Endothelial cell (in vitro differentiated cells): ENCODE measurements around the gene SSU72. TPM values are rescaled to one million over a fixed set of nuclear protein-coding genes. Genes with fewer than 3 reads are reported as not detected.

ENCODE experiments used
- DNase-seq: peaks from one replicate; pipeline ENCODE4 v3.0.0; 2021; ENCODE audit warnings: low spot score
- H3K27ac Mint-ChIP-seq: one replicate; pipeline ENCODE4 v1.8.0; 2021; ENCODE audit warnings: mixed read lengths, inconsistent platforms; ENCODE audit not compliant: unreplicated experiment
- H3K27me3 Mint-ChIP-seq: one replicate; pipeline ENCODE4 v1.8.0; 2021; ENCODE audit warnings: mild to moderate bottlenecking, moderate library complexity, mixed read lengths, inconsistent platforms; ENCODE audit not compliant: unreplicated experiment
- H3K36me3 Mint-ChIP-seq: one replicate; pipeline ENCODE4 v1.8.0; 2021; ENCODE audit warnings: mild to moderate bottlenecking, low read depth, mixed read lengths, inconsistent platforms; ENCODE audit not compliant: unreplicated experiment
- H3K4me1 Mint-ChIP-seq: one replicate; pipeline ENCODE4 v1.8.0; 2021; ENCODE audit warnings: mild to moderate bottlenecking, mixed read lengths, inconsistent platforms; ENCODE audit not compliant: unreplicated experiment
- H3K4me3 Mint-ChIP-seq: one replicate; pipeline ENCODE4 v1.8.0; 2021; ENCODE audit warnings: mild to moderate bottlenecking, mixed read lengths, inconsistent platforms; ENCODE audit not compliant: unreplicated experiment
- H3K9me3 Mint-ChIP-seq: one replicate; pipeline ENCODE4 v1.8.0; 2021; ENCODE audit warnings: mixed read lengths, inconsistent platforms; ENCODE audit not compliant: unreplicated experiment
- CTCF ChIP-seq: fragments of 200-600 bp; sonication (generic); IDR thresholded peaks from one replicate; pipeline ENCODE4 v1.5.0; 2021; ENCODE audit warnings: antibody characterized with exemption; ENCODE audit not compliant: unreplicated experiment
- total RNA-seq: library from RNA; stranded (reverse); fragmentation: NEBNext Ultra II Directional; extraction: Animal tissue kit (Norgen Biotek cat#: 25700); gene quantifications from one replicate; pipeline ENCODE4 v1.2.1, GENCODE V29; 2021; ENCODE audit not compliant: unreplicated experiment

The SSU72 gene
- total RNA-seq, 1 donor from 2014 or later = 114 TPM

- H3K4me1 Mint-ChIP-seq = peaks cover 5% of the 10 kb centered on the region
- no peak for DNase-seq
- no peak for TF ChIP-seq CTCF
- peaks cover 7% of the 10 kb centered on the region for H3K27me3 Mint-ChIP-seq
- H3K9me3 Mint-ChIP-seq = no peaks in the 10 kb centered on the region
- H3K36me3 Mint-ChIP-seq = peaks cover 19% of the 10 kb centered on the region
- no peak overlapping the region for H3K27ac Mint-ChIP-seq
- H3K4me3 Mint-ChIP-seq = no peak overlapping the region
Measured at GRCh38 chr1:1565340-1565739, 9.3 kb downstream of the SSU72 start.

- DNase-seq = no peak
- Mint-ChIP-seq H3K27me3 (peaks cover 7% of the 10 kb centered on the region), H3K4me3 (no peak overlapping the region), H3K9me3 (no peaks in the 10 kb centered on the region), H3K4me1 (peaks cover 3% of the 10 kb centered on the region), H3K36me3 (peaks cover 22% of the 10 kb centered on the region), H3K27ac (no peak overlapping the region)
- no peak for TF ChIP-seq CTCF
Measured at GRCh38 chr1:1564268-1564667, 10.4 kb downstream of the SSU72 start.

GRCh38 chr1:1563688-1564087, 11.0 kb downstream of the SSU72 start:
- Mint-ChIP-seq H3K9me3 (no peaks in the 10 kb centered on the region), H3K36me3 (peaks cover 25% of the 10 kb centered on the region), H3K4me1 (peaks cover 3% of the 10 kb centered on the region), H3K27ac (no peak overlapping the region), H3K27me3 (peaks cover 7% of the 10 kb centered on the region), H3K4me3 (peak overlapping the region; percentile 72)
- DNase-seq = no peak
- no peak for TF ChIP-seq CTCF

GRCh38 chr1:1562556-1563195, 12.0 kb downstream of the SSU72 start:
- Mint-ChIP-seq H3K36me3 (peaks cover 27% of the 10 kb centered on the region), H3K9me3 (no peaks in the 10 kb centered on the region), H3K27me3 (peaks cover 7% of the 10 kb centered on the region), H3K4me1 (peaks cover 3% of the 10 kb centered on the region), H3K27ac (no peak overlapping the region), H3K4me3 (no peak overlapping the region)
- no peak for DNase-seq
- no peak for TF ChIP-seq CTCF

GRCh38 chr1:1561801-1562470, 12.7 kb downstream of the SSU72 start:
- peaks cover 27% of the 10 kb centered on the region for H3K36me3 Mint-ChIP-seq
- TF ChIP-seq CTCF = no peak
- peak overlapping the region; percentile 77 for H3K27ac Mint-ChIP-seq
- H3K9me3 Mint-ChIP-seq = no peaks in the 10 kb centered on the region
- DNase-seq = no peak
- peaks cover 6% of the 10 kb centered on the region for H3K27me3 Mint-ChIP-seq
- no peak overlapping the region for H3K4me3 Mint-ChIP-seq
- H3K4me1 Mint-ChIP-seq = peaks cover 3% of the 10 kb centered on the region
